HepG2 (cell line): ENCODE results near the gene CNNM2. TPM values are rescaled to one million over a fixed set of nuclear protein-coding genes. Genes with fewer than 3 reads are reported as not detected.

ENCODE experiments used
- ASH2L ChIP-seq: fragments of 300-600, 200-600 bp; sonication (generic); IDR thresholded peaks from 2 replicates; pipeline ENCODE4 v1.7.0; 2017; ENCODE audit warnings: low read depth, mild to moderate bottlenecking, moderate library complexity, mixed read lengths, low read length; ENCODE audit not compliant: insufficient read length
- CC2D1A ChIP-seq: sonication (generic); formaldehyde crosslinking; IDR thresholded peaks from 2 replicates; pipeline ENCODE4 v1.8.1; 2023; ENCODE audit warnings: mild to moderate bottlenecking, missing genetic modification reagents
- CERS6 ChIP-seq: sonication (generic); formaldehyde crosslinking; IDR thresholded peaks from 2 replicates; pipeline ENCODE4 v1.5.0; 2020; ENCODE audit warnings: missing genetic modification reagents
- ETS1 ChIP-seq: sonication (generic); formaldehyde crosslinking; IDR thresholded peaks from 2 replicates; pipeline ENCODE4 v1.4.0; 2020; ENCODE audit warnings: missing genetic modification reagents
- FOXA1 ChIP-seq, 2 experiments: fragments of 450-650 bp in 1 of 2; sonication (generic) in 1 of 2; formaldehyde crosslinking in 1 of 2; IDR thresholded peaks; 2 replicates each; pipeline versions ENCODE4 v1.4.0 to v1.6.1; 2016 to 2020; ENCODE audit warnings: missing genetic modification reagents in 1 of 2
- FOXP1 ChIP-seq, 2 experiments: fragments of 450-650 bp in 1 of 2; IDR thresholded peaks; 2 replicates each; pipeline ENCODE4 v1.6.1; 2017 to 2018; ENCODE audit warnings: antibody characterized with exemption in 1 of 2
- MED1 ChIP-seq: sonication (generic); formaldehyde crosslinking; IDR thresholded peaks from 2 replicates; pipeline ENCODE4 v1.4.0; 2020; ENCODE audit warnings: missing genetic modification reagents
- NR2F2 ChIP-seq: IDR thresholded peaks from 2 replicates; pipeline ENCODE4 v1.6.1; 2012; ENCODE audit warnings: low read depth, inconsistent platforms, borderline replicate concordance
- SALL2 ChIP-seq: sonication (generic); formaldehyde crosslinking; IDR thresholded peaks from 2 replicates; pipeline ENCODE4 v1.8.1; 2023; ENCODE audit warnings: mild to moderate bottlenecking, missing genetic modification reagents, inconsistent platforms
- USF2 ChIP-seq, 2 experiments: sonication (generic) in 1 of 2; formaldehyde crosslinking in 1 of 2; IDR thresholded peaks; 2 replicates each; pipeline versions ENCODE4 v1.5.1 to v1.6.1; 2011 to 2020; ENCODE audit warnings: borderline replicate concordance in 1 of 2, low read depth in 1 of 2, low read length in 1 of 2, mild to moderate bottlenecking in 1 of 2, missing genetic modification reagents in 1 of 2, moderate library complexity in 1 of 2
- YY1 ChIP-seq: IDR thresholded peaks from 2 replicates; pipeline ENCODE4 v1.6.1; 2011; ENCODE audit warnings: low read length, low read depth, moderate library complexity, mild to moderate bottlenecking; ENCODE audit not compliant: insufficient read depth, insufficient replicate concordance
- ZBTB34 ChIP-seq: sonication (generic); formaldehyde crosslinking; IDR thresholded peaks from 2 replicates; pipeline ENCODE4 v1.8.0; 2022; ENCODE audit warnings: mild to moderate bottlenecking, missing genetic modification reagents
- ZFP36 ChIP-seq: fragments of 150-350 bp; IDR thresholded peaks from 2 replicates; pipeline ENCODE4 v1.6.1; 2018; ENCODE audit warnings: borderline replicate concordance, low read length, low read depth; ENCODE audit not compliant: partially characterized antibody
- ZNF24 ChIP-seq: fragments of 450-650 bp; IDR thresholded peaks from 2 replicates; pipeline ENCODE4 v1.6.1; 2017; ENCODE audit warnings: antibody characterized with exemption, mild to moderate bottlenecking
- ZNF276 ChIP-seq: sonication (generic); formaldehyde crosslinking; IDR thresholded peaks from 2 replicates; pipeline ENCODE4 v1.4.0; 2020; ENCODE audit warnings: mild to moderate bottlenecking, low read depth, missing genetic modification reagents
- ZNF740 ChIP-seq: sonication (generic); formaldehyde crosslinking; IDR thresholded peaks from 2 replicates; pipeline ENCODE4 v1.4.0; 2020; ENCODE audit warnings: missing genetic modification reagents
- ZNF891 ChIP-seq: sonication (generic); formaldehyde crosslinking; IDR thresholded peaks from 2 replicates; pipeline ENCODE4 v1.5.0; 2020; ENCODE audit warnings: mild to moderate bottlenecking, missing genetic modification reagents
- polyA plus RNA-seq, 8 experiments: library from polyadenylated mRNA; depleted of rRNA in 3 of 8; stranded (reverse) in 7 of 8; unstranded in 1 of 8; fragments of >200 nt; fragmentation: Illumina TruSeq in 4 of 8; extraction: Trizol in 4 of 8; gene quantifications; 2 replicates each; pipeline versions ENCODE4 v1.2.1 to v1.2.3, GENCODE V29; 2011 to 2016; ENCODE audit warnings: low read depth in 4 of 8, missing spikeins in 1 of 8, mixed read lengths in 1 of 8; ENCODE audit not compliant: insufficient read depth in 1 of 8
- total RNA-seq, 5 experiments: library from RNA; depleted of rRNA; stranded (reverse); fragments of >200 nt; fragmentation: Illumina TruSeq; extraction: Trizol; gene quantifications; 2 replicates each; pipeline ENCODE4 v1.2.3, GENCODE V29; 2016; ENCODE audit warnings: low read depth in 1 of 5

CNNM2 gene
- total and polyA plus RNA-seq, 2 of the 13 experiments (the other 11 are each of a cell fraction or from before 2014, with no cell fraction given): 7.1 to 9.0 TPM

GRCh38 chr10:103007017-103007416, 88.9 kb downstream of the CNNM2 start (continued):
- TF ChIP-seq CC2D1A (CRISPR knock-in tag): no peak
- TF ChIP-seq FOXA1 (IDR thresholded peaks at IDR 0.05): no peak
- peak; percentile 28; the same call in 1 of the 2 replicates for TF ChIP-seq FOXA1 (CRISPR knock-in tag; IDR thresholded peaks at IDR 0.05)
- no peak for TF ChIP-seq ZNF276 (CRISPR knock-in tag)
- TF ChIP-seq MED1 (CRISPR knock-in tag): peak; percentile 23; the same call in 1 of the 2 replicates
- no peak for TF ChIP-seq ASH2L
- TF ChIP-seq ZNF24: no peak
- TF ChIP-seq SALL2 (CRISPR knock-in tag): no peak
- TF ChIP-seq USF2 (IDR thresholded peaks at IDR 0.05; ENCODE audit: low read depth, low read length): peak; percentile 36; the same call in 1 of the 2 replicates
- peak; percentile 57; the same call in 1 of the 2 replicates for TF ChIP-seq USF2 (CRISPR knock-in tag; IDR thresholded peaks at IDR 0.05; ENCODE audit: borderline replicate concordance)
- TF ChIP-seq CERS6: no peak
- TF ChIP-seq YY1: no peak
- TF ChIP-seq ETS1 (CRISPR knock-in tag): no peak
- TF ChIP-seq FOXP1 (IDR thresholded peaks at IDR 0.05): no peak
- TF ChIP-seq FOXP1 (CRISPR knock-in tag; IDR thresholded peaks at IDR 0.05): peak; percentile 45; the same call in 1 of the 2 replicates
- no peak for TF ChIP-seq ZNF891 (CRISPR knock-in tag)
- no peak for TF ChIP-seq ZNF740
- no peak for TF ChIP-seq ZBTB34 (CRISPR knock-in tag)
- peak; percentile 61; the same call in 1 of the 2 replicates for TF ChIP-seq NR2F2
- no peak for TF ChIP-seq ZFP36
